HG03108 (cell line): ENCODE results near the gene DOHH.
"Not testable (repeated sequence)": the region's sequence is repeated elsewhere in the genome, so short reads cannot be mapped to it uniquely, and the experiment has no call there.

Source experiments
- ATAC-seq: cut with Tn5 transposase; IDR thresholded peaks from one replicate; pipeline ENCODE4 v1.9.1; 2021; ENCODE audit warnings: moderate library complexity; ENCODE audit not compliant: unreplicated experiment

DOHH gene

DNA sequence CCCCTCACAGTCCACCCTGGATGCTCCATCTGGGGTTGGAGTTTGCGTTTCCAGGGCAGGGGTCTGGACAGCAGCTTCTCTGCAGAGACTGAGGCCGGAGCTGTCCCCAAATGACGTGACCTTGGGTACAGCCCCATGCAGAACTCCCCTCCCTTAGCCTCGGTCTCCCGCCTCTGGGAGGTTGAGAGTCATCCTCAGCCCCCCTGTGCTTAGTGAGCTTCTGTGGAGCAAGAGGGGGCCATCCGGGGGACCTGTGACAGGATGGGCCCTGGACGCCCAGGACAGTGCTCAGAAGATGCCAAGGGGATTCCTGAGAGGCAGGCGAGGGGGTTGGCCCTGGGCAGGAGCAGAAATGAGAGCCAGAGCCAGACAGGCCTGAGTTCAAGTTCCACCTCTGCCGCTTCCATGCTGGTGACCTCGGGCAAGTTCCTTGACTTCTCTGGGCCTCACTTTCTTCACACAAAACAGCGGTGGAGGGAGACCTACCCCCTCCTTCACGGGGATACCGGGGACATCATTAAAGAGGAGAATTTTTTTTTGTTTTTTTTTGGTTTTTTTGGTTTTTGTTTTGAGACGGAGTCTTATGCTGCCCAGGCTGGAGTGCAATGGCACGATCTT, 40.4 kb downstream of the DOHH start:
- no peak for ATAC-seq

DNA sequence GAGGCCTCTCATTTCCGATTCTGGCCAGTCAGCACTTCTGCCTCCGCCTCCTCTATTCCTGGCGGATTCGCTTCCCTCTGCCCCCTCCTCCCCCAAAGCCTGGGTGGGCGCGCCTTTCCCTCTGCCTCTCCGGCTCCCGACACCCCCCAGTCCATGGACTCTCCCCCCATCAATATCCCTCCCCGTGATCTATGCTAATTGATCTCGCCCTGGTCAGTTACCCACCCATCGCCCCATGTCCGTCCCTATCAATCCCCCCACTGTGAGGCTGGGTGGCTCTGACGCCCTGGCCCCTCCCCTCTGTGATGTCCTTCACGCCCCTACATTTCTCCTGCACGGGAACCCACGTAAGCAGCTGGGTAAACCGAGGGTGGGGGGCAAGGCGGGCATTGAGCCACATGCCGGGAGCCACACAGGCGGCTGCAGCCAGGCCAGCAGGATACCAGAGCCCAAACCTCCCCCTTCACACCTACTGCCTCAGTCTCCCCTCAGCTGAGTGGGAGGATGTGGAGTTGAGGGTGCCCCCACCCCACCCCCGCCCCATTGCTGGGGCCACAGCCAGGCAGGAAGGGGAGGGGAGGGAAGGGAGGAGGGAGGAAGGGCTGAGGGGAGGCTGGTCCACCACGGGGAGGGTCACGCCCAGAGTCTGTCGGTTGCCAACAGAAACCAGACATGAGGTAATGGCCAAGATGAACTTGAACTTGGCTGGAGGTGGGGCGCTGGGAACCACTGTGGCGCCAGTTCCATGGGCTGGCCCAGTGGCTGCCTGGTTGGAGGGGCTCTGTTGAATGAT, 41.2 kb downstream of the DOHH start:
- no peak for ATAC-seq

DNA sequence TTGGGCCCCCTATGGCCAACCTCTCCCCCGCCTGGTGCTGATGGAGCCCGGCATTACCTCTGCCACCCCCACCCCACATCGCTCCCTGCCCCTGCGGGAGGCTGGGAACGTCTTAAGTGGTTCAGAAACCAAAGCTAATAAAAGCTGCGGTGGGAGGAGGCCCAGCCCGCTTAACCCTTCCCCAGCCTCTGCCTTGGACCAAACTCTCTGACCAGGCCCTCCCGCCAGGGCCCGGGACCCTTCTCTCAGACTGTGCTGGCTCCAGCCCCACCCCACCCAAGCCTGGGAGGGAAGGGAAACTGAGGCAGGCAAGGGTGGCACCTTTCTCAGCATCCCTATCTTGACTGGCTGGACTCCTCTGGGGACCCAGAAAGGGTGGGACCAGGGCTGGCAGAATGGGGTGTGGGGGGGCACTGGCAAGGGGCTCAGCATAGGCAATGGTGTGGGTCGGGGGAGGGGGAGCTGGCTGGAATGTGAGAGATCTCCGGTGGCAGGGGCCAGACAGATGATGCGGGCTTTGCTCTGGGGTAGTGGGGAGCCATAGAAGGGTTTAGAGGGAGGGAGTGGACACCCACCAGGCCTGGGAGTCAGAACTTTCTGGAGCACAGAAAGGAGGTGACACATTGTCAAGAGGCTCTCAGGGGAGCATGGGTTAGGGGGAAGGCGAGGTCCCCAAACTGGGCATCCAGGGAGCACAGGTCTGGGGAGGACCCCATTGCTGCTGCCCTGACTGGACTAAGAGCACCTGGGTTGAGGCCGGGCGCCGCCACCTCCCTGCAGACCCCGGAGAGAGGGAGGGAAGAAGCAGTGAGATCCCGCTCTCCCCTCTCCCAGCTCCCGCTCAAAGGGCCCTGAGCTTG, 42.0 kb downstream of the DOHH start:
- ATAC-seq = no peak

DNA sequence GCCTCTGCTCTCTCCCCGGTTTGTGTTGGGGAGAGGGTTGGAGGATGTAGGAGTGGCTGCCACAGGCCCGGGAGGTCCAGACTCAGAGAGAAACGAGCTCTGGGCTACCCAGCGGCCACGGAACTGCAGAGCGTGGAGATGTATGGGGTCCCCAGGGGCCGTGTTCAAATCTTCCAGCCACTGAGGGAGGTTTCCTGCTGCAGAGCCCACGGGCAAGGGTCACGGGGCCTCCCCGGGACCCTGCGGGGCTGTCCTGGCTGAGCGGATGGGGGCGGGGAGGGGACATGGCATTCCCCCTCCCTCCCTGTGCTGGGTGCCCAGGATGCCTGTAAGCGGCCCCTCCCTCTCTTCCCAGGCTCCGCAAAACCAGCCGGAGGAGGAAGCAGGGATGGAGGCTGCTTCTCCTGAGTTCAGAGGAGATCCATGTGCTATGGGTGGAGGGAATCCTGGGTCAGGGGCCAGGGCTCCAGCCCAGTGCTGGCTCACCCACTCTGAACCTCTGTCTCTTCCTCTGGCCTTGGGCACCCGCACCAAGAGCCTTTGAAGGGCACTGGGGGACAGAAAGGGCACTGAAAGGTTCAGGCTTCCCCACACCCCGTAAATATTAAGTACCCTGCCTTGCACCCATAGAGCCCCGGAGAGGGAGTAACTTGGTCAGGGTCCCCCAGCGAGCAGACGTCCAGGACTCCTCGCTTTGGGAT, 42.8 kb downstream of the DOHH start:
- no peak for ATAC-seq

DNA sequence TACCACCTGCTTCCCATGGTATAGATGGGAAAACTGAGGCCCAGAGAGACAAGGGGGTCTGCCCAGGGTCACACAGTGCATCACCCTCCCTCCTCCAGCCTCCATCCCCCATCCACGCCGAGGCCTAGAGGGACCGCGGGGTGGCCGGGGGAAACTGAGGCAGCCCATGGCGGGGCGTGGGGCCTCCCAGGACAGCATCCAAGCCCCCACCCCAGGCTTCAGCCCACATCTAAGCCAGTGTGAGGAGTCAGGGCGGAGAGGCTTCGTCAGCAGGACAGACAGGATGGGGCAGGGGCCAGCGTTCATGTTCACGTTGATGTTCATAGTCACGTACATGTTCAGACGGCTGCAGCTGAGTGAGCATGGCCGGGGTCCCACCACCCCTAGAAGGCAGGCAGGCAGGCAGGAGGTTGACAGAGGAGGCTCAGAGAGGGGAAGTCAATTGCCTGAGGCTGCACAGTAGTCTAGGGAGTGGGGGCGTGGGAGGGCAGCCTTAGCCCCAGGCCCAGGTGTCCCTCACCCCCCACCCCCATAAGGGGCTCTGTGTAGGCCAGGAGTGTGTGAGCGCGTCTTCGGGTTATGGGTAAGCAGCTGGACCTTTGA, 43.4 kb downstream of the DOHH start:
- ATAC-seq = no peak

DNA sequence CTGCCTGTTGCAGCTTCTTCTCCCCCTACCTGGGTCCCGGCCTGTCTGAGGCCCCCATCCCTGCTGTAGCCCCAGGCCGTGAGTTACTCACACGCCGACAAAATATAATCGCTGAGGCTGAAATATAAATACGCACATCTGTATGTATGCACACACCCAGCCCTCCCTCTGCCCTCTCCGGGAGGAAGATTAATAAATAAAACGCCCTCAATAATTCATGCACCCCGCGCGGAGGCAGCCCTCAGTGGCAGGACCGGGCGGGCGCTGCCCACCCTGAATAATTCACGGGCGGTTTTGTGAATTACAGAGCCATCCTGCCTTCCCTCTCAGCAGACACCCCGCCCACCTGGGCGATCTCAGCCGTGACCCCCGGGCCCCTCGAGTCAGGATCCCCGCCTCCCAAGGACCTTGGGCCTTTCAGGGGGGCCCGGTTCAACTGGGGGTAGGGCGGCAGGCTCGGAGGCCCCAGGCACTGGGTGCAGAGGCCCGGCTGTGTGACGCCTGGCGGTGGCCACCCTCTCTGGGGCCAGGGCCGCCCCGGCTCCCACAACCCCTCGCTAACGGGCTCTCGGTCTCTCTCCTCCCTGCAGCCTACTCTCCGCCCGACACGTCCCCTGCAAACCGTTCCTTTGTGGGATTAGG, 44.4 kb downstream of the DOHH start:
- no peak for ATAC-seq

DNA sequence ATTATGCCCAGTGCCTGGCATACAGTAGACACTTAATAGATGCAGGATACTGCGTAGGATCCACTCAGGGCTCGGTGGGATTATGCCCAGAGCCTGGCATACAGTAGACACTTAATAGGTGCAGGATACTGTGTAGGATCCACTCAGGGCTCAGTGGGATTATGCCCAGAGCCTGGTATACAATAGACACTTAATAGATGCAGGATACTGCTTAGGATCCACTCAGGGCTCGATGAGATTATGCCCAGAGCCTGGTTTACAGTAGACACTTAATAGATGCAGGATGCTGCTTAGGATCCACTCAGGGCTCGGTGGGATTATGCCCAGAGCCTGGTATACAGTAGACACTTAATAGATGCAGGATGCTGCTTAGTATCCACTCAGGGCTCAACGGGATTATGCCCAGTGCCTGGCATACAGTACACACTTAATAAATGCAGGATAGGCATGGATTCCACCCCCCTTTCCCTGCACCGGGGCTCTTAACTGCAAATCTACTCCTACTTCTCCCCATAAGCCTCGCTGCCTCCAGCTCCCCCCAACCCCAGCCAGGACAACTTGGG, 45.0 kb downstream of the DOHH start:
- no peak for ATAC-seq

DNA sequence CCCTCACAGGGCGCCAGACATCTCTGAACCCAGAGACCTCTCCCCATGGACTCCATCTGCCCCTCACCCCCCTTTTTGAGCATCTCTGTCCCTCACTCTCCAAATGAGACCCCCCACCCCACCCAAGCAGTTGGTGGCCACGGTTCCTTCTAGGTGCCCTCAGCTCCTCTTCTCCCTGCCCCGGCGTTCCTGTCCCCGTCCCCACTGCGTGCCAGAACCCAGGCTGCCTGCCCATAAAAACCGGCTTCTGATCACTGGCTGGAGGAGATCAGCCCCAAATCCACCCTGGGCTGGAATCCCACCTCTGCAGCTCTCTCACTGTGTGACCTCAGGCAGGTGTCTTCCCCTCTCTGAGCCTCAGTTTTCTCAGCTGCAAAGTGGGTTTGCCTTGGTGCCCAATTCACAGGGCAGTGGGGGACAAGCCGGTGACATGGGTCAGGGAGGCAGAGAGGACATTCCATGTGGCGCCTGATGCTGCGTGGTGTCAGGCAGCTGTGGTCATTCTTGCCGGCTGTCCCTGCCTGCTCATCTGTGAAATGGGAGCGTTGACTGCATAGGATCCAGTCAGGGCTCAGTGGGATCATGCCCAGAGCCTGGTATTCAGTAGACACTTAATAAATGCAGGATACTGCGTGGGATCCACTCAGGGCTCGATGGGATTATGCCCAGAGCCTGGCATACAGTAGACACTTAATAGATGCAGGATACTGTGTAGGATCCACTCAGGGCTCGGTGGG, 45.6 kb downstream of the DOHH start:
- no peak for ATAC-seq

DNA sequence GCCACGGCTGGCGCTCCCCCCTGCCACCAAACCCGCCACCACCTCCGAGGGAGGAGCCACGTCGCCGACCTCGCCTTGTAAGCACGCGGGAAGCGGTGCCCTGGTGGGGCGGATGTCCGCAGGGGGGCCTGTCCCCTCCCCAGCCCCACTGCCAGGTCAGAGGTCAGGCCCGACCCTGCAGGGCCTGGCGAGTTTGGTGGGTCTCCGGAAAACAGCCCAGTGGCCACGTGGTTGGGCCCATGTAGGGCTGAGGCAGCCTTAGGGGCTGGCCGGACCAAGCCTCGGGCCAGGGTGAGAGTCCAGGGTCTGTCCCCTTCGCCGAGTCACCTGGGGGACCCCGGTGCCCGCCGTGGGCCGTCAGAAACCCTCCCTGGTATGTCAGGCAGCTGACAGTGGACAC, 46.6 kb downstream of the DOHH start:
- no peak for ATAC-seq

DNA sequence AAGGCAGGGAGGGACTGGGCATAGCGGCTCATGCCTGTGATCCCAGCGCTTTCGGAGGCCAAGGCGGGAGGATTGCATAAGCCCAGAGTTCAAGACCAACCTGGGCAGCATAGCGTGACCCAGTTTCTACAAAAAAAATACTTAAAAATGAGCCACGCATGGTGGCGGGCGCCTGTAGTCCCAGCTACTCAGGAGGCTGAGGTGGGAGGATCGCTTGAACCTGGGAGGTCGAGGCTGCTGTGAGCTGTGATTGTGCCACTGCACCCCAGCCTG, 47.6 kb downstream of the DOHH start:
- not testable (repeated sequence) for ATAC-seq

DNA sequence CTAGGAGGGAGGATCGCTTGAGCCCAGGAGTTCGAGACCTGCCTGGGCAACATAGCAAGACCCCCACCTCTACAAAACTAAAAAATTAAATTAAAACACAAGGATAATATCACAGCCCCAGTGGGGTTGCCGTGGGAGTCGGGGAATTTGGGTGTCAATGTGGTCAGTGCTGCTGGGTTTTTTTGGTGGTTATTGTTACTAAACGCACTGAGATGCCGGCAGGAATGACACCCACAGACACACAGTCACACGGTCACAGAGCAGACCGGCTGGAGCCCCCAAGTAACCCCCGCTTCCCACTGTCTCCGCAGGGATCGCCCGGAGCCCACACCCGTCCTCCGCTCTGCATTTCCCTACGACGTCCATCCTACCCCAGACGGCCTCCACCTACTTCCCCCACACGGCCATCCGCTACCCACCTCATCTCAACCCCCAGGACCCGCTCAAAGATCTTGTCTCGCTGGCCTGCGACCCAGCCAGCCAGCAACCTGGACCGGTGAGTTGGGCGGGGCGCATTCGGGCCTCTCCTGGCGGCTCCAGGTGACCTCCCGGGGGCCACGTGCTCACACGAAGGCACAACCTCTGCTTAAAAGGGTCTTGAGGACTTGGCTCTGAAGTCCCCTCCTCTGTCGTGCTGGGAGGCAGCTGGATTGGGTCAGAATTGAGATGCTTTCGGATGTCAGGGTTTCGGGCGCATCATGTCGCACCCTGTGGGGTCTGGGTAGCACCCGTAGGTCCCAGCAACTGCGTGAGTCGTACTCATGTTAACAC, 48.1 kb downstream of the DOHH start:
- no peak for ATAC-seq

DNA sequence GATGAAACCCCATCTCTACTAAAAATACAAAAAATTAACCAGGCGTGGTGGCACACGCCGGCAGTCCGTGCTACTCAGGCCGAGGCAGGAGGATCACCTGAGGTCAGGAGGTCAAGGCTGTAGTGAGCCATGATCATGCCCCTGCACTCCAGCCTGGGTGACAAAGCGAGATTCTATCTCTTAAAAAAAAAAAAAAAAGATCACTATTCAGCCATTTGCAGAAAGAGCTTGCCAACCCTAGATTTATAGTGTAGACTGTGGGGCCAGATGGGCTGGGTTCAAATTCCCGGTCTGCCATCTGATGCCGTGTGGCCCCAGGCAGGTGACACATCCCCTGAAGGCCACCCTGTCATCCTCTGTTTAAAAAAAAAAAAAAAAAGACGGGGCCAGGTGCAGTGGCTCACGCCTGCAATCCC, 49.0 kb downstream of the DOHH start:
- no peak for ATAC-seq

DNA sequence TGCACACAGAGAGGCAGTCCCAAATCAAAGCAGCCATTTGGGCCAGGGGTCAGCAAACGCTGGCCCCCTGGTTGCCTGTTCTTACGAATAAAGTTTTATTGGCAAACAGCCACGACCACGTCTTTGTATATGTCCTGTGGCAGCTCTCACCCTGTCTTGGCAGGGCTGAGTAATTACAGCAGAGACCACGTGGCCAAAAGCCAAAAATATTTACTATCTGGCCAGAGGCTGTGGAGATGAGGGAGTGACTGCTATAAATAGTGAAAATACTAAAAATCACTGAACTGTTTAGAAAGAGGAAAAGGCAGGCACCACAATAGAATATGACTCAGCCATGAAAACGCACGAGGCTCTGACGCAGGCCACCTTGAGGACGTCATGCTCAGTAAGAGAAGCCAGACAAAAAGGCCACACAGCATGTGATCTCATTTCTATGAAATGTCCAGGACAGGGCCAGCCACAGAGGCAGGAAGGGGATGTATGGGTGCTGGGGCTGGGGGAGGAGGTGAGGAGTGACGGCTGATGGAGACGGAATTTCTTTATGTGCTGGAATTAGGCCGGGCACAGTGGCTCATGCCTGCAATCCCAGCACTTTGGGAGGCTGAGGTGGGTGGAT, 49.6 kb downstream of the DOHH start:
- ATAC-seq = no peak

DNA sequence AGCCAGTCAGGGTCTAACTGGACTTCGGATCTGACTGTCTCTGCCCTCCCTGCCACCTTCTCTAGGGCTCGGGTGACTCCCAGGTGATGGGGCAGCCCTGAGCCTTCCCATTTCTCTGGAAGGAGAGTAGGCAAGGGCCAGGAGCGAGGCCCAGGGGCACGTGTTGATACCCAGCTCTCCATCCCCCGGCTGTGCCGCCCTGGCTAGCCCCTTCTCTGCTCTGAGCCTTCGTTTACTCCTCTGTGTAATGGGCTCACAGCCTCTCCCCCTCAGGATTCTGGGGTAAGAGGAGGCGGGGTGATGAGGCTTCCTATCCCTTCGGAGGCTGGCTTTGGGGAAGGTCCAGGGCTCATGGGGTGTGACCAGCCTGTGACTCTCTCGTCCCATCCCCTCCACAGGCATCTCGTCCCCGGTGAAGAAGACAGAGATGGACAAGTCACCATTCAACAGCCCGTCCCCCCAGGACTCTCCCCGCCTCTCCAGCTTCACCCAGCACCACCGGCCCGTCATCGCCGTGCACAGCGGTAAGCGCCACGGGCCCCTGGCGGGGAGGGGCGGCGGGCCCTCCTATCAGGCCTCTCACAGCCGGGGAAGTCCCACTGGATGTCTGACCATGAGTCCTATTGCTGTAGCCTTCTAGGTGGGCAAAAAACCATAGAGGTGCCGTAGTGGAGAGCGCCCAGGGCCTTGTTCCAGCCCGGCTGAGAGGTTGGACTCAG, 51.7 kb downstream of the DOHH start:
- ATAC-seq = no peak

DNA sequence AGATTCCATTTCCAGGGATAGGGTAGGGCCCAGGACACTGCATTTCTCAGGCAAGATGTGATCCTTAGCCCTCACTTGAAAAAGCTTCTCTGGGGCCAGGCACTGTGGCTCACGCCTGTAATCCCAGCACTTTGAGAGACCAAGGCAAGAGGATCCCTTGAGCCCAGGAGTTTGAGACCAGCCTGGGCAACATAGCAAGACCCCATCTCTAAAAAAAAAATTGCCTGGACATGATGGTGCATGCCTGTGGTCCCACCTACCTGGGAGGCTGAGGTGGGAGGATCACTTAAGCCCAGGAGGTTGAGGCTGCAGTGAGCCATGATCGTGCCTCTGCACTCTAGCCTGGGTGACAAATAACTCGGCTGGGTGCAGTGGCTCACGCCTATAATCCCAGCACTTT, 53.8 kb downstream of the DOHH start:
- ATAC-seq = not testable (repeated sequence)

DNA sequence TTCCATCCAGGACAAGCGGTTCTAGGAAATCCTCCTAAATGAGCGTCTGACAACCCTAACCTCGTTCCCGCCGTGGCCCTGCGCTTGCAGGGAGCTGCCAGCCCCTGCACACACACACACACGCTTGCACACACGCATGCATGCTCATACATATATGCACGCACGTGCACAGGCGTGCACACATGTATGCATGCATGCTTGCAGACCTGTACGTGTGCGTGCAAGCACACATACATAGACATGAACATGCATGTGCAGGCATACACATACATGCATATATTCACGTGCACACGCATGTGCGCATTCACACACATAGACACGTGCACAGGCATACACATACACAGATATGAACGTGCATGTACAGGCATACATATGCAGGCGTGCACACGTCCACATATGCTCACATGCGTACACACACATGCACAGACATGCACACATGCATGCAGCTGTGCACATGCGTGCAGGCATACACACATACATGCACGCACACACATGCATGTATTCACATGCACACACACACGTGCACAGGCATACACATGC, 55.7 kb downstream of the DOHH start:
- no peak for ATAC-seq
